Measurements from ENCODE around the gene IGLL5. TPM values are rescaled to one million over a fixed set of nuclear protein-coding genes. Genes with fewer than 3 reads are reported as not detected.

Gene IGLL5
- total and polyA plus RNA-seq, 2 of the 13 experiments (the other 11 are each of a cell fraction or from before 2014, with no cell fraction given): not detected

- BruUV-seq (replicated peaks): no TSS peak
- in situ Hi-C loops (cut with HindIII; ENCODE audit: extremely low pct_ligation_motif_present, low pct_unique_long_range_greater_than_20kb): no loop called here
- no peaks in the 10 kb centered on the region for H3K79me2 ChIP-seq (ENCODE audit: insufficient read depth, low read length)
- H3K27ac ChIP-seq (ENCODE audit: extremely low read length, insufficient read depth, low read length): no peak overlapping the region
- no peaks in the 10 kb centered on the region for H3K4me1 ChIP-seq (ENCODE audit: insufficient read depth, low read length)
- no peak overlapping the region for H3K9ac ChIP-seq (ENCODE audit: insufficient read depth, low read depth, low read length)
- H4K20me1 ChIP-seq (ENCODE audit: insufficient read depth, low read length): no peaks in the 10 kb centered on the region
- no peak overlapping the region for H3K4me3 ChIP-seq (replicated peaks in 1 of 3; ENCODE audit: insufficient read depth in 1 of 3, low read depth in 2 of 3, low read length in 3 of 3)
- CTCF ChIA-PET (ENCODE audit: low intra/inter-chr PET ratio, low total read pairs): no interaction called here
- H2AFZ ChIP-seq (ENCODE audit: low read length): no peak overlapping the region
- FAIRE-seq (no peak), DNase-seq (ENCODE audit: low spot score) (no peak), ATAC-seq (no peak)
- no peaks in the 10 kb centered on the region for H3K36me3 ChIP-seq (replicated peaks in 1 of 2; ENCODE audit: control insufficient read depth in 1 of 2, insufficient read depth in 2 of 2, low read length in 2 of 2)
- intact Hi-C loops (cut with micrococcal nuclease; ENCODE audit: unreplicated experiment): no loop called here
- no peaks in the 10 kb centered on the region for H3K9me3 ChIP-seq (ENCODE audit: low read length)
- peaks cover 8 to 31% of the 10 kb centered on the region in 2 experiments; a peak in 3 of 5 replicates for H3K27me3 ChIP-seq (ENCODE audit: control insufficient read depth in 1 of 2, insufficient read depth in 2 of 2, low read length in 2 of 2)
- POLR2A ChIA-PET: no interaction called here
- no peak overlapping the region for H3K4me2 ChIP-seq (ENCODE audit: low read depth, low read length)
- whole genome bisulfite sequencing (ENCODE audit: low lambda C conversion rate): 0% methylated on average over 3 of the region's 6 CpGs
- TF ChIP-seq ZBTB21 (CRISPR knock-in tag; IDR thresholded peaks at IDR 0.05): no peak
- TF ChIP-seq ZNF205 (CRISPR knock-in tag; IDR thresholded peaks at IDR 0.05): no peak
- TF ChIP-seq ZNF691 (CRISPR knock-in tag; IDR thresholded peaks at IDR 0.05; ENCODE audit: borderline replicate concordance, low read depth): no peak
- TF ChIP-seq RXRB (CRISPR knock-in tag; IDR thresholded peaks at IDR 0.05; ENCODE audit: borderline replicate concordance): no peak
- no peak for TF ChIP-seq SATB2 (CRISPR knock-in tag; IDR thresholded peaks at IDR 0.05)
- TF ChIP-seq ARID2 (CRISPR knock-in tag; IDR thresholded peaks at IDR 0.05; ENCODE audit: borderline replicate concordance): no peak
- no peak for TF ChIP-seq TRAFD1 (CRISPR knock-in tag; IDR thresholded peaks at IDR 0.05; ENCODE audit: borderline replicate concordance)
- TF ChIP-seq ZNF318 (CRISPR knock-in tag; IDR thresholded peaks at IDR 0.05): no peak
Measured at GRCh38 chr22:22932512-22932941, 44.9 kb downstream of the IGLL5 start.
